Measurements from ENCODE around the gene MLYCD. TPM values are rescaled to one million over a fixed set of nuclear protein-coding genes. Genes with fewer than 3 reads are reported as not detected.
A peak's percentile ranks its signal among the peaks of the same experiment; 100 is the strongest.

The MLYCD gene
- total and polyA plus RNA-seq, 10 of the 15 experiments (the other 5 are each of a cell fraction or from before 2014, with no cell fraction given): 0.21 to 3.7 (median 1.7) TPM

- no peak for TF ChIP-seq HSF1 (IDR thresholded peaks at IDR 0.05; ENCODE audit: low read depth, low read length)
- TF ChIP-seq EGR1 (IDR thresholded peaks at IDR 0.05; ENCODE audit: borderline replicate concordance in 1 of 2, low read depth in 2 of 2, low read length in 2 of 2): peak in 1 of 2 experiments; percentile 65; a peak in 1 of 3 replicates
- 0 out of 2 replicates have a peak, but pooled peaks have one; percentile 7 for TF ChIP-seq TCF3 (IDR thresholded peaks at IDR 0.05; ENCODE audit: borderline replicate concordance, insufficient read depth, low read depth, low read length)
- TF ChIP-seq NKRF (conservative IDR thresholded peaks at IDR 0.05): no peak
- TF ChIP-seq IKZF1 (conservative IDR thresholded peaks at IDR 0.05): peak; percentile 71; the same call in 1 of the 2 replicates
- 0 out of 4 replicates have a peak, but pooled peaks of 1 of the 2 experiments have one; percentile 1 for TF ChIP-seq BHLHE40 (IDR thresholded peaks at IDR 0.05; ENCODE audit: borderline replicate concordance in 1 of 2, low read depth in 2 of 2, low read length in 1 of 2)
- TF ChIP-seq, protein P1, sequence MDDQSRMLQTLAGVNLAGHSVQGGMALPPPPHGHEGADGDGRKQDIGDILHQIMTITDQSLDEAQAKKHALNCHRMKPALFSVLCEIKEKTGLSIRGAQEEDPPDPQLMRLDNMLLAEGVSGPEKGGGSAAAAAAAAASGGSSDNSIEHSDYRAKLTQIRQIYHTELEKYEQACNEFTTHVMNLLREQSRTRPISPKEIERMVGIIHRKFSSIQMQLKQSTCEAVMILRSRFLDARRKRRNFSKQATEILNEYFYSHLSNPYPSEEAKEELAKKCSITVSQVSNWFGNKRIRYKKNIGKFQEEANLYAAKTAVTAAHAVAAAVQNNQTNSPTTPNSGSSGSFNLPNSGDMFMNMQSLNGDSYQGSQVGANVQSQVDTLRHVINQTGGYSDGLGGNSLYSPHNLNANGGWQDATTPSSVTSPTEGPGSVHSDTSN (IDR thresholded peaks at IDR 0.05; ENCODE audit: insufficient replicate concordance, low read depth, low read length): no peak
- TF ChIP-seq SIX5 (IDR thresholded peaks at IDR 0.05; ENCODE audit: low read depth, low read length, severe bottlenecking): no peak
- TF ChIP-seq DPF2 (IDR thresholded peaks at IDR 0.05): peak; percentile 46; the same call in 1 of the 2 replicates
- no peak for TF ChIP-seq RBBP5 (conservative IDR thresholded peaks at IDR 0.05)
- TF ChIP-seq POLR2A (IDR thresholded peaks at IDR 0.05; ENCODE audit: low read depth, low read length): peak; percentile 31; the same call in 1 of the 2 replicates
- no peak for TF ChIP-seq JUNB (IDR thresholded peaks at IDR 0.05)
These were observed 470 bp downstream of the MLYCD start (continued) for GRCh38 chr16:83899272-83899897.

All from GM12878 (cell line).